Neural progenitor cell (in vitro differentiated cells): ENCODE data around the gene ZNF41. TPM values are rescaled to one million over a fixed set of nuclear protein-coding genes. Genes with fewer than 3 reads are reported as not detected.

ENCODE experiments used
- DNase-seq: peaks from one replicate; pipeline ENCODE4 v3.0.0-alpha.2; 2016; ENCODE audit warnings: low spot score
- H2AFZ ChIP-seq: fragments of 200-600 bp; sonication (generic); replicated peaks from 2 replicates; pipeline ENCODE4 v1.6.1; 2016; ENCODE audit warnings: antibody characterized with exemption
- H3F3A ChIP-seq: fragments of 200-600 bp; sonication (generic); 2 replicates; pipeline ENCODE4 v1.6.1; 2016; ENCODE audit warnings: antibody characterized with exemption, low read depth
- H3K27ac ChIP-seq: fragments of 200-600 bp; sonication (generic); 2 replicates; pipeline ENCODE4 v1.5.1; 2016; ENCODE audit warnings: mild to moderate bottlenecking
- H3K27me3 ChIP-seq: fragments of 200-600 bp; sonication (generic); 2 replicates; pipeline ENCODE4 v1.6.1; 2016; ENCODE audit warnings: mild to moderate bottlenecking, moderate library complexity
- H3K36me3 ChIP-seq: fragments of 200-600 bp; sonication (generic); 2 replicates; pipeline ENCODE4 v1.5.1; 2016
- H3K4me1 ChIP-seq: fragments of 200-600 bp; sonication (generic); 2 replicates; pipeline ENCODE4 v1.6.1; 2016; ENCODE audit warnings: mixed run types
- H3K4me2 ChIP-seq: fragments of 200-600 bp; sonication (generic); 2 replicates; pipeline ENCODE4 v1.6.1; 2016
- H3K4me3 ChIP-seq: fragments of 200-600 bp; sonication (generic); 2 replicates; pipeline ENCODE4 v1.5.1; 2016
- H3K79me2 ChIP-seq: fragments of 200-600 bp; sonication (generic); 2 replicates; pipeline ENCODE4 v1.6.1; 2016; ENCODE audit warnings: low read depth
- H3K9ac ChIP-seq: fragments of 200-600 bp; sonication (generic); 2 replicates; pipeline ENCODE4 v1.6.1; 2016
- H3K9me3 ChIP-seq: fragments of 200-600 bp; sonication (generic); 2 replicates; pipeline ENCODE4 v1.5.1; 2016; ENCODE audit warnings: low read depth
- H4K20me1 ChIP-seq: fragments of 200-600 bp; sonication (generic); 2 replicates; pipeline ENCODE4 v1.6.1; 2016; ENCODE audit warnings: low read depth
- H3K27ac Mint-ChIP-seq: 3 replicates; pipeline ENCODE4 v1.8.0; 2021; ENCODE audit warnings: mixed read lengths
- H3K27me3 Mint-ChIP-seq: 2 replicates; pipeline ENCODE4 v1.8.0; 2022; ENCODE audit warnings: low read depth, mild to moderate bottlenecking, inconsistent platforms, moderate library complexity, mixed read lengths; ENCODE audit not compliant: insufficient read depth
- H3K36me3 Mint-ChIP-seq: 3 replicates; pipeline ENCODE4 v1.8.0; 2021; ENCODE audit warnings: mixed read lengths
- H3K4me1 Mint-ChIP-seq: 3 replicates; pipeline ENCODE4 v1.8.0; 2021; ENCODE audit warnings: mixed read lengths
- H3K4me3 Mint-ChIP-seq: 3 replicates; pipeline ENCODE4 v1.8.0; 2021; ENCODE audit warnings: mild to moderate bottlenecking, moderate library complexity, mixed read lengths
- H3K9me3 Mint-ChIP-seq: 3 replicates; pipeline ENCODE4 v1.8.0; 2020; ENCODE audit warnings: mixed read lengths
- EZH2 ChIP-seq: fragments of 200-600 bp; sonication (generic); IDR thresholded peaks from 2 replicates; pipeline ENCODE4 v1.6.1; 2017; ENCODE audit warnings: antibody characterized with exemption, mild to moderate bottlenecking, moderate library complexity
- EZH2phosphoT487 ChIP-seq: fragments of 200-600 bp; sonication (generic); IDR thresholded peaks from 2 replicates; pipeline ENCODE4 v1.6.1; 2017; ENCODE audit warnings: antibody characterized with exemption
- total RNA-seq: library from RNA; depleted of rRNA; stranded (reverse); fragments of >200 nt; gene quantifications from 2 replicates; pipeline ENCODE4 v1.2.3, GENCODE V29; 2015; ENCODE audit warnings: low replicate concordance
- TF ChIP-seq, protein P1 (sequence below): fragments of 200-600 bp; sonication (generic); IDR thresholded peaks from 2 replicates; pipeline ENCODE4 v1.5.1; 2017; ENCODE audit warnings: antibody characterized with exemption, mild to moderate bottlenecking

Gene ZNF41
- total RNA-seq, 1 donor from 2014 or later: 5.1 TPM

DNA sequence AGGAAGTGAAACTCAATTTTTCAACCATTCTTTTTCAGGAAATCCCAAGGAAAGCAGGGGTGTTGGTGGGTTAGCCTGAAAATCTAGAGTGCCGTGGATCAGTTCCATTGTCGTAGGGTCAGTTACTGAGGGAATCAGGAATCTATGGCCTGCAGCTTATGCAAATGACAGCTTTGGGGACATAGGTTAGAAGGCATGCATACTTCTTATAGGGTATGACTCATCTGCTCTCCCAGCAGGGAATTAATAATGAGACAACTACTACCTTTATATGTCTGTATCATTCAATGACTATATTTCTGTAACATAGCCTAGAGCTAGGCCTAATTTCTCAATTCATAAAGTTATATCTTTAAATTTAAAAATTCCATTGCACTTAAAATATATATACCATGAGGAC lies 36.6 kb downstream of the ZNF41 start:
- Histone ChIP-seq H3K4me1 (no peaks in the 10 kb centered on the region), H3K27me3 (no peaks in the 10 kb centered on the region), H2AFZ (no peak overlapping the region), H3K27ac (no peak overlapping the region), H3K79me2 (no peaks in the 10 kb centered on the region), H4K20me1 (no peaks in the 10 kb centered on the region), H3K9ac (no peak overlapping the region), H3K4me2 (no peak overlapping the region), H3K4me3 (no peak overlapping the region), H3K9me3 (peaks cover 30% of the 10 kb centered on the region), H3K36me3 (peaks cover 9% of the 10 kb centered on the region), H3F3A (no peaks in the 10 kb centered on the region)
- Mint-ChIP-seq H3K4me3 (no peak overlapping the region), H3K9me3 (peaks cover 66% of the 10 kb centered on the region), H3K27ac (no peak overlapping the region), H3K27me3 (no peaks in the 10 kb centered on the region), H3K4me1 (no peaks in the 10 kb centered on the region), H3K36me3 (peaks cover 42% of the 10 kb centered on the region)
- TF ChIP-seq, protein P1, sequence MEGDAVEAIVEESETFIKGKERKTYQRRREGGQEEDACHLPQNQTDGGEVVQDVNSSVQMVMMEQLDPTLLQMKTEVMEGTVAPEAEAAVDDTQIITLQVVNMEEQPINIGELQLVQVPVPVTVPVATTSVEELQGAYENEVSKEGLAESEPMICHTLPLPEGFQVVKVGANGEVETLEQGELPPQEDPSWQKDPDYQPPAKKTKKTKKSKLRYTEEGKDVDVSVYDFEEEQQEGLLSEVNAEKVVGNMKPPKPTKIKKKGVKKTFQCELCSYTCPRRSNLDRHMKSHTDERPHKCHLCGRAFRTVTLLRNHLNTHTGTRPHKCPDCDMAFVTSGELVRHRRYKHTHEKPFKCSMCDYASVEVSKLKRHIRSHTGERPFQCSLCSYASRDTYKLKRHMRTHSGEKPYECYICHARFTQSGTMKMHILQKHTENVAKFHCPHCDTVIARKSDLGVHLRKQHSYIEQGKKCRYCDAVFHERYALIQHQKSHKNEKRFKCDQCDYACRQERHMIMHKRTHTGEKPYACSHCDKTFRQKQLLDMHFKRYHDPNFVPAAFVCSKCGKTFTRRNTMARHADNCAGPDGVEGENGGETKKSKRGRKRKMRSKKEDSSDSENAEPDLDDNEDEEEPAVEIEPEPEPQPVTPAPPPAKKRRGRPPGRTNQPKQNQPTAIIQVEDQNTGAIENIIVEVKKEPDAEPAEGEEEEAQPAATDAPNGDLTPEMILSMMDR: no peak
- TF ChIP-seq EZH2phosphoT487 (no peak), EZH2 (no peak)
- DNase-seq: no peak

DNA sequence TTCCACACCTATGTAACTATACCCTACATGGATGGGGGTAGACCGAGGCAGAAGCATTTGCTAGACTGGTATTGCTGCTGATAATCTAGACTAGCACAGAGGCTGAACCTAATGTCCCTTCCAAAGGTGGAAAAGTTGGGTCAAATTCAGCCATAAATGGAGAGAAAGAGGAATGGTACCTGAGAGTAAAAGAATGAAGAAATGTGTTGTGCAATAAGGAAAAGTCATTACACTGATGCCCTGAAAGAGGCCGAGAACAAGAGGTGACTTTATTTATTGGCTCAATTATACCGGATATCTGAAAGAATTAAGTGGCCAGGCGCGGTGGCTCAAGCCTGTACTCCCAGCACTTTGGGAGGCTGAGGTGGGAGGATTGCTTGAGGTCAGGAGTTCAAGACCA lies 52.1 kb downstream of the ZNF41 start:
- Histone ChIP-seq H3F3A (no peaks in the 10 kb centered on the region), H3K4me3 (no peak overlapping the region), H3K27ac (no peak overlapping the region), H4K20me1 (no peaks in the 10 kb centered on the region), H3K4me2 (no peak overlapping the region), H2AFZ (no peak overlapping the region), H3K9me3 (no peaks in the 10 kb centered on the region), H3K9ac (no peak overlapping the region), H3K4me1 (no peaks in the 10 kb centered on the region), H3K79me2 (no peaks in the 10 kb centered on the region), H3K36me3 (no peaks in the 10 kb centered on the region), H3K27me3 (no peaks in the 10 kb centered on the region)
- Mint-ChIP-seq H3K4me3 (no peak overlapping the region), H3K27me3 (peaks cover 11% of the 10 kb centered on the region), H3K27ac (no peak overlapping the region), H3K9me3 (peaks cover 20% of the 10 kb centered on the region), H3K4me1 (no peaks in the 10 kb centered on the region), H3K36me3 (no peaks in the 10 kb centered on the region)
- no peak for DNase-seq
- TF ChIP-seq EZH2phosphoT487 (no peak), EZH2 (no peak)
- TF ChIP-seq, protein P1: no peak

DNA sequence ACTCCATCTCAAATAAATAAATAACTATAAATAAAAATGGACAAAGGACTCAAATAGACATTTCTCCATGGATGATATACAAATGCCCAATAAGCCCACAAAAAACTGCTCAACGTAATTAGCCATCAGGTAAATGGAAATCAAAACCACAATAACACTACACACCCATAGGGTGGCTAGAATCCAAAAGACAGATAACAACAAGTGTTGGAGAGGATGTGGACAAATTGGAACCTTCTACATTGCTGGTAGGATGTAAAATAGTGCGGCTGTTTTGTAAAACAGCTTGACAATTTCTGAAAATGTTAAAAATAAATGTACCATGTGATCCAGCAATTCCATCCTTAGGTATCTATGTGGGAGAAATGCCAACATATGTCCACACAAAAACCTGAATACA lies 60.6 kb downstream of the ZNF41 start:
- Mint-ChIP-seq H3K4me3 (no peak overlapping the region), H3K9me3 (peaks cover 26% of the 10 kb centered on the region), H3K27me3 (peaks cover 7% of the 10 kb centered on the region), H3K36me3 (no peaks in the 10 kb centered on the region), H3K4me1 (no peaks in the 10 kb centered on the region), H3K27ac (no peak overlapping the region)
- no peaks in the 10 kb centered on the region for H4K20me1 ChIP-seq
- DNase-seq: no peak
- peaks cover 5% of the 10 kb centered on the region for H3K9me3 ChIP-seq
- no peak overlapping the region for H2AFZ ChIP-seq
- no peaks in the 10 kb centered on the region for H3K36me3 ChIP-seq
- no peak overlapping the region for H3K9ac ChIP-seq
- no peaks in the 10 kb centered on the region for H3F3A ChIP-seq
- TF ChIP-seq EZH2 (no peak), EZH2phosphoT487 (no peak)
- TF ChIP-seq, protein P1: no peak
- no peaks in the 10 kb centered on the region for H3K79me2 ChIP-seq
- H3K27me3 ChIP-seq: no peaks in the 10 kb centered on the region
- H3K4me2 ChIP-seq: no peak overlapping the region
- no peak overlapping the region for H3K4me3 ChIP-seq
- no peaks in the 10 kb centered on the region for H3K4me1 ChIP-seq
- H3K27ac ChIP-seq: no peak overlapping the region

DNA sequence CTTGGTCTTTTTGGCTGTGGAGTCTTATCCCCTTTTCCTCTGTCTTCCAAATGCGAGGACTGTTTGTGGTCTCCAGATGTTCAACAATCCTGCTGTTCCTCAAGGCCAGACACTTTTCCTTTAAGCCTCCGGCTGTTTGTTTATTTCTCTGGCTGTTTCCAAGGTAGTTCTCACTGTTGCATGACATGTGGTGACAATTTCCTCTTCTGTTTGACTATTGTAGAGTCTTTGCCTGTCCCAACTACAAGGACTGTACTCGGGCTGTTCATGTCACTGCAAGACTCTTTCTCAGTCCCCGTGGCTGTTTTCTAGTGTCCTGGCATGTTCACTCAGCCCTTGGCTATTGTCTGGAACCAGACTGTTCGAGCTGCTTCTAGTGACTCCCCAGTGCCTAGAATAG lies 62.1 kb downstream of the ZNF41 start:
- Histone ChIP-seq H3K4me1 (no peaks in the 10 kb centered on the region), H3K4me3 (no peak overlapping the region), H3K9ac (no peak overlapping the region), H2AFZ (no peak overlapping the region), H3K27me3 (no peaks in the 10 kb centered on the region), H3K79me2 (no peaks in the 10 kb centered on the region), H3K9me3 (peaks cover 5% of the 10 kb centered on the region), H3K27ac (no peak overlapping the region), H3F3A (no peaks in the 10 kb centered on the region), H3K36me3 (no peaks in the 10 kb centered on the region), H4K20me1 (no peaks in the 10 kb centered on the region), H3K4me2 (no peak overlapping the region)
- Mint-ChIP-seq H3K27me3 (peaks cover 6% of the 10 kb centered on the region), H3K4me3 (no peak overlapping the region), H3K9me3 (peaks cover 35% of the 10 kb centered on the region), H3K36me3 (no peaks in the 10 kb centered on the region), H3K27ac (no peak overlapping the region), H3K4me1 (no peaks in the 10 kb centered on the region)
- no peak for DNase-seq
- TF ChIP-seq, protein P1: no peak
- TF ChIP-seq EZH2 (no peak), EZH2phosphoT487 (no peak)
